B cell (primary cell): ENCODE results near the gene ZP1.
A peak's percentile ranks its signal among the peaks of the same experiment; 100 is the strongest.

ENCODE experiments used
- EZH2 ChIP-seq: IDR thresholded peaks from 2 replicates; pipeline ENCODE4 v1.6.1; 2012; ENCODE audit warnings: borderline replicate concordance, low read depth, mild to moderate bottlenecking, moderate library complexity, low read length; ENCODE audit not compliant: insufficient read depth, poor library complexity, severe bottlenecking
- TF ChIP-seq, protein P1 (sequence below): fragments of 200-600 bp; IDR thresholded peaks from one replicate; pipeline ENCODE4 v1.8.0; 2022; ENCODE audit warnings: antibody characterized with exemption, mild to moderate bottlenecking

- TF ChIP-seq, protein P1, sequence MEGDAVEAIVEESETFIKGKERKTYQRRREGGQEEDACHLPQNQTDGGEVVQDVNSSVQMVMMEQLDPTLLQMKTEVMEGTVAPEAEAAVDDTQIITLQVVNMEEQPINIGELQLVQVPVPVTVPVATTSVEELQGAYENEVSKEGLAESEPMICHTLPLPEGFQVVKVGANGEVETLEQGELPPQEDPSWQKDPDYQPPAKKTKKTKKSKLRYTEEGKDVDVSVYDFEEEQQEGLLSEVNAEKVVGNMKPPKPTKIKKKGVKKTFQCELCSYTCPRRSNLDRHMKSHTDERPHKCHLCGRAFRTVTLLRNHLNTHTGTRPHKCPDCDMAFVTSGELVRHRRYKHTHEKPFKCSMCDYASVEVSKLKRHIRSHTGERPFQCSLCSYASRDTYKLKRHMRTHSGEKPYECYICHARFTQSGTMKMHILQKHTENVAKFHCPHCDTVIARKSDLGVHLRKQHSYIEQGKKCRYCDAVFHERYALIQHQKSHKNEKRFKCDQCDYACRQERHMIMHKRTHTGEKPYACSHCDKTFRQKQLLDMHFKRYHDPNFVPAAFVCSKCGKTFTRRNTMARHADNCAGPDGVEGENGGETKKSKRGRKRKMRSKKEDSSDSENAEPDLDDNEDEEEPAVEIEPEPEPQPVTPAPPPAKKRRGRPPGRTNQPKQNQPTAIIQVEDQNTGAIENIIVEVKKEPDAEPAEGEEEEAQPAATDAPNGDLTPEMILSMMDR = peak; percentile 97
- TF ChIP-seq EZH2 = no peak
Observed at GRCh38 chr11:60899046-60899936, 31.9 kb downstream of the ZP1 start.
